ENCODE measurements around the gene FAM181A.

The FAM181A gene

GRCh38 chr14:93903342-93904184 is 23.6 kb upstream of the FAM181A start:
- no peak for DNase-seq (ENCODE audit: low spot score)

GRCh38 chr14:93905623-93906022 is 21.5 kb upstream of the FAM181A start:
- no peak for DNase-seq (ENCODE audit: low spot score)

GRCh38 chr14:93906341-93907329 is 20.5 kb upstream of the FAM181A start:
- DNase-seq (ENCODE audit: low spot score), result peak; percentile 62

- no peak for DNase-seq (ENCODE audit: low spot score)
These were observed 17.6 kb upstream of the FAM181A start for GRCh38 chr14:93909429-93910128.

GRCh38 chr14:93911975-93912615 is 15.0 kb upstream of the FAM181A start:
- DNase-seq (ENCODE audit: low spot score), result no peak

- no peak for DNase-seq (ENCODE audit: low spot score)
These were observed 14.4 kb upstream of the FAM181A start for GRCh38 chr14:93912782-93913181.

GRCh38 chr14:93914278-93914677 is 12.9 kb upstream of the FAM181A start:
- no peak for DNase-seq (ENCODE audit: low spot score)

GRCh38 chr14:93915070-93915705 is 12.0 kb upstream of the FAM181A start:
- no peak for DNase-seq (ENCODE audit: low spot score)

- DNase-seq (ENCODE audit: low spot score), result no peak
These were observed 11.3 kb upstream of the FAM181A start for GRCh38 chr14:93915800-93916199.

- no peak for DNase-seq (ENCODE audit: low spot score)
These were observed 10.6 kb upstream of the FAM181A start for GRCh38 chr14:93916498-93916897.

GRCh38 chr14:93917141-93917540 is 10.0 kb upstream of the FAM181A start:
- no peak for DNase-seq (ENCODE audit: low spot score)

- DNase-seq (ENCODE audit: low spot score), result no peak
These were observed 5.9 kb upstream of the FAM181A start for GRCh38 chr14:93921001-93921806.

- DNase-seq (ENCODE audit: low spot score), result no peak
These were observed 3.5 kb upstream of the FAM181A start for GRCh38 chr14:93923626-93924025.

- no peak for DNase-seq (ENCODE audit: low spot score)
These were observed 2.4 kb upstream of the FAM181A start for GRCh38 chr14:93924592-93925355.

GRCh38 chr14:93925374-93925895 is 1.7 kb upstream of the FAM181A start:
- no peak for DNase-seq (ENCODE audit: low spot score)

- no peak for DNase-seq (ENCODE audit: low spot score)
These were observed 785 bp upstream of the FAM181A start for GRCh38 chr14:93926245-93926872.

- DNase-seq (ENCODE audit: low spot score), result no peak
These were observed 629 bp downstream of the FAM181A start for GRCh38 chr14:93927800-93928145.

- no peak for DNase-seq (ENCODE audit: low spot score)
These were observed 1.3 kb downstream of the FAM181A start for GRCh38 chr14:93928184-93929047.

Data from LoVo (cell line).